Measurements from ENCODE around the gene PSTPIP1. TPM values are rescaled to one million over a fixed set of nuclear protein-coding genes. Genes with fewer than 3 reads are reported as not detected.

PSTPIP1 gene
- total RNA-seq, 1 donor from 2014 or later = not detected

GRCh38 chr15:77040673-77041072 lies 45.7 kb downstream of the PSTPIP1 start:
- DNase-seq (ENCODE audit: low spot score, unreplicated experiment) = no peak
- Mint-ChIP-seq H3K27ac (peak overlapping the region; percentile 95), H3K36me3 (ENCODE audit: insufficient read depth) (peaks cover 27% of the 10 kb centered on the region), H3K4me3 (ENCODE audit: low read depth) (no peak overlapping the region), H3K27me3 (no peaks in the 10 kb centered on the region), H3K9me3 (ENCODE audit: low read depth) (no peaks in the 10 kb centered on the region), H3K4me1 (ENCODE audit: low read depth) (no peaks in the 10 kb centered on the region)
- no peak for TF ChIP-seq CTCF (IDR thresholded peaks at IDR 0.05; ENCODE audit: unreplicated experiment)

- Mint-ChIP-seq H3K36me3 (ENCODE audit: insufficient read depth) (peaks cover 35% of the 10 kb centered on the region), H3K27ac (no peak overlapping the region), H3K27me3 (no peaks in the 10 kb centered on the region), H3K4me3 (ENCODE audit: low read depth) (no peak overlapping the region), H3K9me3 (ENCODE audit: low read depth) (no peaks in the 10 kb centered on the region), H3K4me1 (ENCODE audit: low read depth) (no peaks in the 10 kb centered on the region)
- DNase-seq (ENCODE audit: low spot score, unreplicated experiment) = no peak
- TF ChIP-seq CTCF (IDR thresholded peaks at IDR 0.05; ENCODE audit: unreplicated experiment) = no peak
Measured at GRCh38 chr15:77042245-77042919, 47.5 kb downstream of the PSTPIP1 start.

GRCh38 chr15:77042955-77043920 lies 48.3 kb downstream of the PSTPIP1 start:
- Mint-ChIP-seq H3K36me3 (ENCODE audit: insufficient read depth) (peaks cover 35% of the 10 kb centered on the region), H3K4me3 (ENCODE audit: low read depth) (no peak overlapping the region), H3K4me1 (ENCODE audit: low read depth) (no peaks in the 10 kb centered on the region), H3K27me3 (no peaks in the 10 kb centered on the region), H3K27ac (peak overlapping the region; percentile 37), H3K9me3 (ENCODE audit: low read depth) (no peaks in the 10 kb centered on the region)
- no peak for DNase-seq (ENCODE audit: low spot score, unreplicated experiment)
- no peak for TF ChIP-seq CTCF (IDR thresholded peaks at IDR 0.05; ENCODE audit: unreplicated experiment)

- no peak for DNase-seq (ENCODE audit: low spot score, unreplicated experiment)
- Mint-ChIP-seq H3K4me1 (ENCODE audit: low read depth) (no peaks in the 10 kb centered on the region), H3K9me3 (ENCODE audit: low read depth) (no peaks in the 10 kb centered on the region), H3K27me3 (no peaks in the 10 kb centered on the region), H3K4me3 (ENCODE audit: low read depth) (no peak overlapping the region), H3K27ac (no peak overlapping the region), H3K36me3 (ENCODE audit: insufficient read depth) (peaks cover 39% of the 10 kb centered on the region)
- TF ChIP-seq CTCF (IDR thresholded peaks at IDR 0.05; ENCODE audit: unreplicated experiment) = no peak
Measured at GRCh38 chr15:77044228-77045042, 49.5 kb downstream of the PSTPIP1 start.

GRCh38 chr15:77045985-77046384 lies 51.1 kb downstream of the PSTPIP1 start:
- TF ChIP-seq CTCF (IDR thresholded peaks at IDR 0.05; ENCODE audit: unreplicated experiment) = no peak
- Mint-ChIP-seq H3K27ac (no peak overlapping the region), H3K4me1 (ENCODE audit: low read depth) (no peaks in the 10 kb centered on the region), H3K36me3 (ENCODE audit: insufficient read depth) (peaks cover 42% of the 10 kb centered on the region), H3K4me3 (ENCODE audit: low read depth) (no peak overlapping the region), H3K27me3 (no peaks in the 10 kb centered on the region), H3K9me3 (ENCODE audit: low read depth) (no peaks in the 10 kb centered on the region)
- DNase-seq (ENCODE audit: low spot score, unreplicated experiment) = no peak

All from progenitor cell of endocrine pancreas (in vitro differentiated cells).